HG02885 (cell line): ENCODE results near the gene EXOC3.
"Not testable (repeated sequence)": the region's sequence is repeated elsewhere in the genome, so short reads cannot be mapped to it uniquely, and the experiment has no call there.

Source experiments
- ATAC-seq: cut with Tn5 transposase; IDR thresholded peaks from one replicate; pipeline ENCODE4 v1.9.1; 2021; ENCODE audit warnings: mild to moderate bottlenecking; ENCODE audit not compliant: unreplicated experiment, poor library complexity

The EXOC3 gene

GRCh38 chr5:442335-443238 is at the start of gene EXOC3:
EXOC3 (plus strand) TSS chr5:443176; CDS start chr5:446206, 3,030 bp downstream.
- peak; percentile 90 for ATAC-seq

- ATAC-seq: no peak
These were observed 49.1 kb upstream of the EXOC3 start for GRCh38 chr5:393846-394275.

DNA sequence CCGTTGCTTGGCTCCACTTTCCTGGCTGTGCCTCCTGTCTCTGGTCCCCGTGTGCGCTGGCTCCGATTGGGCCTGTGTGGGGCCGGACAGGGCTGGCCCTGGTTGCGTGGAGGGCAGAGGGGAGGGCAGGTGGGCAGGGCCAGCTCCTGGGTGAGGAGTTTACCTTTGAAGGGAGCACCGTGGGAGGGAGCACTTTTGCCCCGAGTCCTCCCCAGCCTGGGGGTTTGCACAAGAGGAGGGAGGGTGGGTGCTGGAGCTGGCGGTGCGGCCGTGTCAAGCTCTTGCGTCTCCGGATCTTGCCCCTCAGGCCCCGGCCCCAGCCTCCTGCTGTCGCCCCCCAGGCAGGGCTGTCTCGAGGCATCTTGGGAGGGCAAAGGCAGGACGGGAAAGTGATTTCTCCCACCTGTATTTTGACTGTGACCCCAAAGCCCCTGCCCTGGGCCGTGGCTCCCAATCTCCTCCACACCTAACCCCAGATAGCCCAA is 48.3 kb upstream of the EXOC3 start:
- no peak for ATAC-seq

GRCh38 chr5:395156-395920 is 47.6 kb upstream of the EXOC3 start:
- ATAC-seq: no peak

- ATAC-seq: no peak
These were observed 47.0 kb upstream of the EXOC3 start for GRCh38 chr5:395921-396530.

DNA sequence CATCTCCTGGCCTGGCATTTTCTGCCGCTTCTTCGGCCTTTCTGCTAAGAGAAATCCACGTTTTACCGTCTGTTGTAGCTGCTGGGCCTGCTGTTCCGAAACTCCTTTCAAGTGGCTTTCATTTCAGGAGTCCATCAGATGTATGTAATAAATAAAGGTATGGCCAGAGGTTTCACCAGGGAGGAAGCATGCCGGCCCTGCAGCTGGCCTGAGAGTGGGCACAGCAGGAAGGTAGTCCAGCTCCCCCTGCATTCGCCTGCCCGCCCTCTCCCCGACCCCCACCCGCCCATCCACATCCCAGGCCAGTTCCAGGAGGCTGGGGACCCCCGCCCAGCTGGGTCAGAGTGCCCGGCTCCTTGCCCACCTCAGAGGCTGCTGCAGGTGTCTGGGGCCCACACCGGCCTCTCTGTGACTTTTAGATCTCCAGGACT is 46.4 kb upstream of the EXOC3 start:
- no peak for ATAC-seq

GRCh38 chr5:398141-398474 is 44.9 kb upstream of the EXOC3 start:
- not testable (repeated sequence) for ATAC-seq

DNA sequence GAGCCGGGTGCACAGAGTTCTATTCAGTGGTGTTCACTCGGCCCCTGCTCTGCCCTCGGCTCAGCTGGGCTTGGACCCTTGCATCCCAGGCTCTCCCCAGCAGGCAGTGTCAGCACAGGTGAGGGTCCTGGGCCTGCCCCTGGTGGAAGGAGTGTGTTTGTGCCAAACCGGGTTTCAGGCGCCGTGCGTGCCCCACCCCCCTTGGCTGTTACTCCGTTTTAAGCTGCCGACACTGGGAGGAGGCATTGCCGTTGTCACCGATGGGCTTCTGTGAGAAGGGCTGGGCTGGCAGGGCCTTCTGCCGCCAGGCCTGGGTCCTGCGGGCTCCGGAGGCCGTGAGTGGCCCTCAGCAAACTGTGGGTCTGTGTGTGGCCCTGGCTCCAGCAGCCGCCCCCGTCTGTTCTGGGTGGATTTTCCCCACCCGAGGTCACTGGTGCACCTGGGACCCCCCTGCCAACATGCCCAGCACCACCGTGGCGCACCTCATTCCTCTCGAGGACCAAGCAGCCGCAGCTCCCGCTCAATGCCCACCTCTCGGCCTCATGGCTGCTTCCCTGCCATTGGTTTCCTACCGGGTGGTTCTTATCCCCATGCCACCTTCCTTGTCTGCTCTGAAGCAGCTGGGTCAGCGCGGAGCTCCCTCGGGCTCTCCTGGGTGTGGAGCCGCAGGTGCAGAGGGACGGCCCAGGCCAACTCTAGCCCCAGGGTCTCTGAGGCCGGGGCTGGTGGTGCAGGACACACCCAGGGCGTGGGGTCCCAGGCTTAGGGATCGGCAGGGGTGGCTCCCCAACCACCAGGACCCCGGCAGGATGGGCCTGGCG is 44.3 kb upstream of the EXOC3 start:
- no peak for ATAC-seq

DNA sequence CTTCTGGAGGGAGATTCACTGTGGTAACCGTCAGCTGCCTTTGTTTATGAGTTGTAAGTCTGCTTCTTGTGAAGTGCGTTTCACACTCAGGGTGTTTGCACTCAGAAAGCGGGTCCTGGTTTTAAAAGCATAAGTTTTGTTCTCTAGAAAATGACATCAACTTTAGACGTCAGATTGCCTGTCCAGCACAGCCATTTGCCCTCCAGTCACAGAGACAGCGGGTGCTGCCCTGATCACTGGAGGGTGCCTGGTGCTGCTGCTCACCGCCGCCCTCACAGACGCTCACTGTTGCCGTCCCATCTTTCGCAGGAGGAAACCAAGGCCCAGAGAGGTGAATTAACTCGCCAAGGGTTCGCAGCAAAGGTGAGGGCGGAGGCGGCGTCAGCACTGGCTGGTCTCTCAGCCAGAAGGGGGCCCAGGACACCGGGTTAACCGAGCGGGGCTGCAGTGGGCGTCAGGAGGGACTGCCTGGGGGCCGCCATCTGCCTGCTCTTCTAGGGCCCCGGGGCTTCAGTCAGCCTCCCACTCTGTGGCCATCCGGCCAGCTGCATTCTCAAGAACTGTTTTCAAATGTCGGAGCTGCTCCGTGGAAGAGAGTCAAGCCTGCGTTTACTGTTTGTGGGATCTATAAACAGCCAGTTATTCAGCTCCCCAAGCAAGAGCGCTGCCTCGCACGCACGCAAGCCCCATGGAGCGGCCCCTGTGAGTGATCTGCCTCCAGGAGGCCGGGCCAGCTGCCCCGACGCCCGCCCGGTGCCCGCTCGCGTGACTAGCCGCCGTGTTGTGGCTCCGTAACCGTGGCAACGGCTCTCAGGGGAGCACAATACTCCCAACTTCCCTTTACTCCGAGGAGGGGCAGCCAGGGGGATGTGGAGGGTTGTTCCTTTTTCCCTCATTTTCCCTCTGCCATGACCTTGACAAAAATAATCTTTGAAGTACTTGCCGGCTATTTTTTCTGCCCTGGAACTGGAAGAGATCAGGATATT is 43.4 kb upstream of the EXOC3 start:
- peak; percentile 76 for ATAC-seq

GRCh38 chr5:400282-401145 is 42.5 kb upstream of the EXOC3 start:
- peak; percentile 4 for ATAC-seq

DNA sequence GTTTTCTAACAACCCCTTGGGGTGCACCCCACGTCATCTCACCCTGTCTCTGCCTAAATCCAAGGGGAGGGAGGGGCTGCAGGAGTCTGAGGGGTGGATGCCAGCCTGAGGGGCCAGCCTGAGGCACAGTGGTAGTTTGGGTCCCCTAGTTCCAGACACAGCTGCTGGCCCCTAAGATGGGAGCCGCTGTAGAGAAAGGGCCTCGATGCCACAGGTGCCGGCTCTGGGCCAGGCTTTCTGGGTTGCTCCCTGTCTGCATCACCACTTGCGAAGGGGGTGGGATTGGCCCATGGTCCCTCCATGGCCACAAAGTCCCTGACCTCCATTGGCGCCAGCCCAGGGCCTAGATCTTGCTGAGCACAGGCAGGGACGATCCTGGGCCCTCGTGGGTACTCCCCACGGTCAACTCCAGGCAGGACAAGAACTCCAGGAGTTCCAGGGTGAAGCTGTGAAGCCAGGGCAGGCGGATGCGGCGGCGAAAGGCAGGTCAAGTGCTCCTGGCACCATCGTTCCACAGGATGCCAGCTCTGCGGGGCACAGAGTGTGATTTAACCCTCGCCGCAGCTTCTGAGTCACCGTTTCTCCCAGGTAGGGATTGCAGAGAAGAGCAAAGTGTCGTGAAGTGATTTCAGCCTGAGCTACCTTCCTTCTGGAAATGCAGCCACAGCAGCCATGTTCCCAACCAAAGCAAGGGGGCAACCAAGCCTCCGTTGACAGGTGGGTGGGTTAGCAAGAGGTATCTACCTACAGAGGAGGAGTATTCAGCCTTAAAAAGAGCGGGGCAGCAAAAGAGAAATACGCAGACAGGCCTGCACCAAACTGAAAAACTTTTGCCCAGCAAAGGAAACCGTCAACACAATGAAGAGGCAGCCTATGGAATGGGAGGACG is 41.6 kb upstream of the EXOC3 start:
- ATAC-seq: no peak

DNA sequence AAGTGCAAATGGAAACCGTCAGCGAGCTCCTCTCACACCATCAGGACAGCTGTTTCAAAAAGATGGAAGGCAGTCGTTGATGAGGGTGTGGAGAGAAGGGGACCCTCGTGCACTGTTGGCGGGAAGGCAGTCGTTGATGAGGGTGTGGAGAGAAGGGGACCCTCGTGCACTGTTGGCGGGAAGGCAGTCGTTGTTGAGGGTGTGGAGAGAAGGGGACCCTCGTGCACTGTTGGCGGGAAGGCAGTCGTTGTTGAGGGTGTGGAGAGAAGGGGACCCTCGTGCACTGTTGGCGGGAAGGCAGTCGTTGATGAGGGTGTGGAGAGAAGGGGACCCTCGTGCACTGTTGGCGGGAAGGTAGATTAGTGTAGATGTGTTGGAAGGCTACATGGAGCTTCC is 40.8 kb upstream of the EXOC3 start:
- ATAC-seq: not testable (repeated sequence)

DNA sequence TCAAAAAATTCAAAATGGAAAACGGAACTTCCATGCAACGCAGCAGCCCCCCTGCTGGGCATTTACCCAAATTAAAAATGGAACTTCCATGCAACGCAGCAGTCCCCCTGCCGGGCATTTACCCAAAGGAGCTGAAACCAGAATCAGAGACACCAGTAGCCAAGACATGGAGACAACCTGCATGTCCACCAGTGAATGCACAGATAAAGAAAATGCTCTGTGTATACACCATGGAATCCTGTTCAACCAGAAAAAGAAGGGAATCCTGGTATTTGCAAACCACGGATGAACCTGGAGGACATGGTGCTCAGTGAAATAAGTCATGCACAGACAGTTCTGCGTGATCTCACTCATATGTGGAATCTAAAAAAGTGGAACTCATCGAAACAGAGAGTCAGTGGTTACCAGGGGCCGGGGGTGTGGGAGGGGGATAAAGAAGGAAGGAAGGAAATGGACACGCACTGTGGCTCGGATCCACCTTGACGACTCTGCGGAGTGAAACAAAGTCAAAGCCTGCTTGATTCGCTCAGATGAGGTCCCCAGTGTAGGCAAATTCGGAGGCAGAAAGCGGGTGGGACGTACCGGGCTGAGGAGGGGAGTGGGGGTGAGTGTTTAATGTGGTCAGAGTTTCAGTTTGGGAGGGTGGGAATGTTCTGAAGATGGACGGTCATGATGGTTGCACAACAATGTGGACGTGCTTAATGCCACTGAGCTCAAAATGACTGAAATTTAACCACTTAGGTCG is 40.2 kb upstream of the EXOC3 start:
- peak; percentile 66 for ATAC-seq

DNA sequence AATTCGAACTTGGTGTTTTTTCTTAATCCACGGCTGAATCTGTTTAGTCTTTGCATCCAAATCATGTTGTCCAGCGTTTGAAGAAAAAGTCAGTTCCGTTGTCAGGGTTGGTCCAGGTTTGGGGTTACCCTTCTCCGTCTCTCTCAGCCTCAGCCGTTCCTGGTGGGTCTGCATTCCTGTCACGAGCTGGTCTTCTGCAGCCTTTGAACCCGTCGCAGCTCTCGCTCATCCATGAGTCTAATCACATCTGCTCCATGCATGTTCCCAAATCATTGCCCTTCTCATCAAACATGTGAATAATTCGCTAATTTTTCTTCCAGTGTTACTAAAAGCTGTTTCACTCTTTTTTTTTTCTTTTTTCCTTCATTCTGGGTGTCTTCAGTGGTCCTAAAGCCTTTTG is 39.0 kb upstream of the EXOC3 start:
- ATAC-seq: no peak

DNA sequence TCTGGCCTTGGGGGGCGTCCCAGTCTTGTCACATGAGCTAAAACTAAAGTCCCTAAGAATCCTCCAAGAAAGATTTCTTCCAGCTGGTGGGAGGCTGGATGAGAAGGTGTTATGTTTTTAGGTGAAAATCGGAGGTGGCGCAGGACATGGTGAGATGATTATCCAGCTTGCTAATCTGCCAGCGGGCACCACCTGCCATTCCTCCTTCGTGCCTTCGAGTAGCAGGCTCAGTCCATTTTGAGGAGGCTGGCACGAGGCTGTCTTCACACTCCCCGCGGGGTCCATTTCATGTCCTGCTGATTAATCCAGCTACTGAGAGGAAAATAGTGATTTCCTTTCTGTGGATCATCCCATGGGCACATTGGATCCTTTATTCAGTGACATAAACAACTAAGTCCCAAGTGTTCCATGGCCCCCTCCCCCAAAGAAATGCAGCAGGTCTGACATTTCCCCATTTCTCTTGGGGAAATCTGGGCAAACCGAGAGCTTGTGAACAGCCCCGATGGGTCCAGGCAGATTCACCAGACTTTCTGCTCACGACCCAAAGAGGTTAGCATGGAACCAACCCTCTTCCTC is 38.2 kb upstream of the EXOC3 start:
- ATAC-seq: no peak

DNA sequence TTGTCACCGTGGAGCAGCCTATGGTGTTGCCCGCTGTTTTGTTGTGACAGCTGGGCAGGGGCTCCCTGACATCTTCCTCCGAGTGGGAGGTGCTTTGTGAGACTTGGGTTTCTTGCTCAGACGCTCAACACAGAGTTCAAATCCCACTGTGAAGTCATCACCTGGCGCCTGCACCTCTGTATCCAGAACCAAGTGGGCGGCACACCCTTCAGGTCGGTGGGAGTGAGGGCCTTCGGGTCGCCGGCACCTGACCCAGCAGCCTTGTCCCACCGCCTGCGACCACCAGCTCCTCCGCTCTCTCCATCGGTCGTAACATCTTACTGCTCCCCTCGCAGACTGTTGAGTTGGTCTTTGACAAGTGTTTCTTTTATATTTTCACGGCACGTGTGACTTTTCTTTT is 37.6 kb upstream of the EXOC3 start:
- no peak for ATAC-seq
